NCI-H226 (cell line): ENCODE measurements around the gene TAS1R2.
"Not testable (repeated sequence)": the region's sequence is repeated elsewhere in the genome, so short reads cannot be mapped to it uniquely, and the experiment has no call there.

ENCODE experiments used
- DNase-seq: peaks from one replicate; pipeline ENCODE4 v3.0.0-alpha.2; 2015

TAS1R2 gene

GRCh38 chr1:18859560-18859959 is at the start of gene TAS1R2:
Gene TAS1R2, minus strand, starts transcription at chr1:18859660. Its CDS starts 0 bp downstream, at chr1:18859660.
- no peak for DNase-seq

GRCh38 chr1:18907917-18908845 is 48.7 kb upstream of the TAS1R2 start:
- no peak for DNase-seq

GRCh38 chr1:18907021-18907916 is 47.8 kb upstream of the TAS1R2 start:
- no peak for DNase-seq

GRCh38 chr1:18903291-18903756 is 43.9 kb upstream of the TAS1R2 start:
- no peak for DNase-seq

- peak; percentile 99 for DNase-seq
Measured at GRCh38 chr1:18902523-18903290, 43.2 kb upstream of the TAS1R2 start, which contains the start of gene ALDH4A1. Gene ALDH4A1, minus strand, starts transcription at chr1:18902555. Its CDS starts 32 bp downstream, at chr1:18902523.

GRCh38 chr1:18901952-18902522 is 42.6 kb upstream of the TAS1R2 start:
- no peak for DNase-seq

- DNase-seq, result no peak
Measured at GRCh38 chr1:18901147-18901951, 41.9 kb upstream of the TAS1R2 start.

- DNase-seq, result no peak
Measured at GRCh38 chr1:18900303-18900841, 40.9 kb upstream of the TAS1R2 start.

- no peak for DNase-seq
Measured at GRCh38 chr1:18899363-18900049, 40.0 kb upstream of the TAS1R2 start.

GRCh38 chr1:18898567-18898966 is 39.1 kb upstream of the TAS1R2 start:
- no peak for DNase-seq

- no peak for DNase-seq
Measured at GRCh38 chr1:18895317-18895716, 35.9 kb upstream of the TAS1R2 start.

GRCh38 chr1:18893120-18893519 is 33.7 kb upstream of the TAS1R2 start:
- no peak for DNase-seq

- DNase-seq, result not testable (repeated sequence)
Measured at GRCh38 chr1:18891858-18892257, 32.4 kb upstream of the TAS1R2 start.

- DNase-seq, result no peak
Measured at GRCh38 chr1:18891426-18891780, 31.9 kb upstream of the TAS1R2 start.

GRCh38 chr1:18890706-18891425 is 31.4 kb upstream of the TAS1R2 start:
- no peak for DNase-seq

GRCh38 chr1:18886003-18886335 is 26.5 kb upstream of the TAS1R2 start:
- peak; percentile 42 for DNase-seq

- DNase-seq, result no peak
Measured at GRCh38 chr1:18885311-18886002, 26.0 kb upstream of the TAS1R2 start.

- no peak for DNase-seq
Measured at GRCh38 chr1:18884727-18885126, 25.3 kb upstream of the TAS1R2 start.

GRCh38 chr1:18884419-18884717 is 24.9 kb upstream of the TAS1R2 start:
- no peak for DNase-seq
